Hematopoietic multipotent progenitor cell treated with erythropoietin and hydrocortisone succinate and interleukin-3 and kit ligand, for 17 days (in vitro differentiated cells): Measurements from ENCODE around the gene OSBPL5.

Source experiments
- DNase-seq: peaks from one replicate; pipeline ENCODE4 v3.0.0-alpha.2; 2015; ENCODE audit warnings: low spot score

The OSBPL5 gene

DNA sequence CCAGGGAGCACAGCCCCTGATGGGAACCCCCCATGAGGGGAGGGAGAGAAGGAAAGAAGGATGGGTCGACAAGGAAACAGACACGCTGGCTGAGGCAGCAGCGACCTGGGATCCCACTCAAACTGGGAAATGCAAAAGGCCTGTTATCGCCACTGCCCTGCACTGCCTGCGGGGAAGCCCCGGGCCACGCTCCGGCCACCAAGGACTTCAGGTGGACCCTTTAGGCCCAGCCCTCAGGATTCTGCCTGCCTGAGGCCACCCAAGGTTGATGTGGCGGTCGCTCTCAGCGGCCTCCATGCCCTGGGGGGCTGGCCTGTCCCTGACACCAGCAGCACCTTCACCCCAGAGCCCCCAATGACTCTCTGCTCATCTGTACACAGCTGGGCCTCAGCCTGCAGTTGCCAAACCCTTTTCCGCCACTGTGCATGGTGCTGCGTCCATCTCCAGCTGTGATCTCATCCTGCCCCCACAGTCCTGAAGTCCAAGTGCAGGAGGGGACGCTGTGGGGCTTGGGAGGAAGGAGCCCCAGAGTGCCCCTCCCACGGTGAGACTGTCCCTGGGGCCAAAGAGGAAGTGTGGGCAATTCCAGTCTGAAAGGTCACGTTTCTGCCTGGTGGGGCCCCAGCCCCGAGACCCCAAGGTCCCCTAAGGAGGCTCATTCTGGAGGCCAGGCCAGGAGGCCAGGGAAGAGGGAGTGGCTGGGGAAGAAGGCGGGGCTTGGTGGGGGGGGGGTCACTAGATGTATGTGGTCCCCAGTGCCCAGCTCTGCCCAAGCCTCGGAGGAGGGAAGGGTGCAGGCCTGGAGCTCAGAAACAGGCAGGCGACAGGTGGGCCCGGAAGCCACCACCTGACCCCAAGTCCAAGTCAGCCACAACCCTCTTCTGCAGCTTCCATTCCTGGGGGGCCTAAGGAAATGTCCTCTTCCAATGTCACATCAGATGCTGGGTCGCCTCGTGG, 31.6 kb downstream of the OSBPL5 start:
- DNase-seq, result no peak

DNA sequence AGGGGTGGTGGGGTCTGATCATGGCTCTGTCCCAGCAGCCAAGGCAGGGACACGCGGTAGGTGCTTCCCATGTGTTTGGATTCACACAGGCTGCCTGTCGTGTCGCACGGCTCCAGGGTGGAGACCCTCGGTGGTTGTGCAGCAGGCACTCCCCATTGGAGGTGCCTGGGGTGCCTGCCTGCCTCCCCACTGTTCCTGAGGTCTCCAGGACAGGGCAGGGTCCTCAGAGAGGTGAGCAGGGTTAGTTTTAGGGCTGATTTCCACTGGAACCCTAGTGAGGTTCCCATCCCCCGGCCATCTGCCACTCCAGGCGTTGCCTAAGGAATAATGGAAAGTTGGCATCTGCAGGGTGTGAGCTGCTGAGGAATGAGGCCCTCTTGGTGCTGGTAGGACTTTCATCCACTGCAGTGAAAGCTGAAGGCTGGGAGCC, 32.3 kb downstream of the OSBPL5 start:
- no peak for DNase-seq

DNA sequence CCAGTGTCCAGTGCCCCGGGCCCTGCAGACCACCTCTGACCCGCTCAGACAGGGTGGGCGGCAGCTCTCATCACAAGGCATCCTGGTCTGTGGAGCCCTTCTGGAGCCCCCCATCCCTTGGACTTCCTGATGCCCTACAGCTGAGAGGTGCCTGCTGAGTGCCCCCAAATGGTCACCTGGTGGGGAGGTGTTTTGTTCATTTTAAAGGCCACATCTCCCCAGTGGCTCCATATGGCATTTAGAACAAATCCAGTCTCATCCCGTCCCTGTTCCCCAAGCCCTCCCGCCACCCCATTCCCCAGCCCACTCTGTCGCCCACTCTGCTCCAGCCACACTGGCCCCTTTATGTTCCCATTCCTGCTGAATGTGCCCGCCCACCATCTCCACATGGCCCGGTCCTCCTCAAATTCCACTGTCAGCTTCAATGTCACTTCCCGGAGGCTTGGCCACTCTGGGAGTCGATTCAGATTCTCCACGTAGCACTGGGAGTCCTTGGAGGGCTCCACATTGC, 32.8 kb downstream of the OSBPL5 start:
- DNase-seq, result no peak

DNA sequence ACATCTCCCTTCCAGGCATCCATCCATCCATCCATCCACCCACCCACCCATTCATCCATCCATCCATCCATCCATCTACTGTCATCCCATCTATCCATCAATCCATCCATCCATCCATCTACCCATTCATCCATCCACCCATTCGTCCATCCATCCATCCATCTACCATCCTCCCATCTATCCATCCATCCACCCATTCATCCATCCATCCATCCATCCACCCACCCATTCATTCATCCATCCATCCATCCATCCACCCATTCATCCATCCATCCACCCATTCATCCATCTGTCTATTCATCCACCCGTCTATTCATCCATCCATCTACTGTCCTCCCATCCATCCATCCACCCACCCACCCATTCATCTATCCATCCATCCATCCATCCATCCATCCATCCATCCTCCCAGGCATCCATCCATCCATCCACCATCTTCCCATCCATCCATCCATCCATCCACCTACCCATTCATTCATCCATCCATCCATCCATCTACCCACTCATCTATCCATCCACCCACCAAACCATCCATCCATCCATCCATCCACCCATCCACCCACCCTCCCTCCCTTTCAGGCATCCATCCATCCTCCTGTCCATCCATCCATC, 33.7 kb downstream of the OSBPL5 start:
- DNase-seq, result no peak

DNA sequence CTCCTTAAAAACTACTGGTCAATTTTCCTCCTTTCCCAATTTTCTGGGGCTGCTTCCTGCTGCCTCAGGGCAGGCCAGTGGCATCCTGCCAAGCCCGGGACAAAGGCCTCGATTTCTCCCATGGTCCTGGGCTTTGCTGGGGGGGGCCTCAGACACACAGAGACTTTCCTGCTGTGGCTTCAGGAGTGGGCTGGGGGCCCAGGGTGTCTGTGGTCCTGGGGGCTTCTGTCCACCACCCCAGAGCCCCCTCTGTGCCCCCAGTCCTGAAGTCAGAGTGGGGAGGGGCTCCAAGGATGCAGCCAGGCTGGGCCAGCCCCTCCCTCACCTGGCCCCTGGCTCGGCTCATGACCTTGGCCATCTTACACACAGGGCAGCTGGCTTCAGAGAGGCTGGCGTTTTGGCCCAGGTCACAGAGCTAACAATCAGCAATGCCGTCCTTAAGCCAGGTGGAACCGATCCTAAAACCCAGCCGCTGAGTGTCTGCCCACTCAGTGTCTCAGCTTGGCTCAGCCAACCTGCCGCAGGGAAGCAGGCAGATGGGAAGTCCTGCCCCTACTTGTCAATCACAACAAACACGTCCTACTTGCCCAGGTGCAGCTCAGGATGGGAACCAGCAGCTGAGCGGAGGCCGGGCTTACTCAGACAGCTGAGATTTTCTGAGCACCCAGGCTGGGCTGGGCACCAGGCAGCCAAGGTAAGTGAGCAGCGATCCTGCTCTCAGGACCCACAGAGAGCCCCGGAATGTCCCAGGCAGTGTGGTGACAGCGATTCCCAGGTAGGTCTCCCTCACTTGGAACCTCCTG, 34.6 kb downstream of the OSBPL5 start:
- DNase-seq, result no peak

DNA sequence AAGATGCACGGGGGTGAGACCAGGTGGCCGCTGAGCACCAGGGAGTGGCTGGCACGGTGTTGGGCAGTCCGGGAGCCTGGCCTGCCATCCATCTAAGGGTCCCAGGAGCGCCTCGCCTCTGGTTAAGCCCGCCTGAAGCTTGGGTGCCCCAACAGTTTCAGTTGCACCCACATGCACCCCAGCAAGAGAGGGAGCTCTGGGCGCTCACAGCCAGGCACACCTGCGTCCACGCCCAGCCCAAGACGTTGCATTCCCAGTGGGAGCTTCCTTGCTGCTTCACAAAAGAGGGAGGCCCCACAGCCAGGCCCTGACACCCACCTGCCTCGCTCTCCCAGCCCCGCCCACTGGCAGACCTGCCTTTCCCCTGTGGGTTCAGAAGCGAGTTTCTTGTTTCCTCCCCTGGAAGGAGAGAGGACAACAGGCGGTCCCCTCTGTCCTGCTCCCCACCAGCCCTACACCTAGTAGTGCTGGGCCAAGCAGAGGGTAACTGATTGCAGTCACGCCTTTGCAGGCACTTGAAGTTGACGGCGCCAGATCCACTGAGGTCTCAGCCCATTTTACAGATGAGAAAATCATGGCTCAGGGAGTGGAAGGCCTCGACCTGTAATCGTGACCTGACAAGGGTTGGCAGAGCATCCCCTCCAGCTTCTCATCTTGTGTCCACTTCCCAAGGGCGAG, 35.4 kb downstream of the OSBPL5 start:
- DNase-seq, result no peak

DNA sequence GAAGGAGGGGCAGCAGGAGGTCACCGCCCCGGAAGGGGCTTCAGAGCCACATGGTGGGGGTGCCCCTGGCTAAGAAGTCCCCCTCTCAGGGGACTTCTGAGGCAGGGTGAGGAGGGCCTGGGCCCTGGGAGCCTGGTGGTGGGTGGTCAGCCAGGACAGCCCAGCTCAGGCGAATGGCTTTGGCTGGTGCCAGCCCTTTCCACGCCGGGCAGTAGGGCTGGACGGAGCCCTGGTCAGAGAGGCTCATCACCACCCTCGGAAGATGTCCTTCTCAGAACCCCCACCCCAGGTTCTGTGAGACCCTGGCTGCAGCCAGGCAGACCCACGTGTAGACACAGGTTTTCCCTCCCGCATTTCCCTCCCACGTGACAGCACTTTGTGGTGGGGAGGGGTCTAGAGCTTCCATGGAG, 35.9 kb downstream of the OSBPL5 start:
- DNase-seq, result no peak

DNA sequence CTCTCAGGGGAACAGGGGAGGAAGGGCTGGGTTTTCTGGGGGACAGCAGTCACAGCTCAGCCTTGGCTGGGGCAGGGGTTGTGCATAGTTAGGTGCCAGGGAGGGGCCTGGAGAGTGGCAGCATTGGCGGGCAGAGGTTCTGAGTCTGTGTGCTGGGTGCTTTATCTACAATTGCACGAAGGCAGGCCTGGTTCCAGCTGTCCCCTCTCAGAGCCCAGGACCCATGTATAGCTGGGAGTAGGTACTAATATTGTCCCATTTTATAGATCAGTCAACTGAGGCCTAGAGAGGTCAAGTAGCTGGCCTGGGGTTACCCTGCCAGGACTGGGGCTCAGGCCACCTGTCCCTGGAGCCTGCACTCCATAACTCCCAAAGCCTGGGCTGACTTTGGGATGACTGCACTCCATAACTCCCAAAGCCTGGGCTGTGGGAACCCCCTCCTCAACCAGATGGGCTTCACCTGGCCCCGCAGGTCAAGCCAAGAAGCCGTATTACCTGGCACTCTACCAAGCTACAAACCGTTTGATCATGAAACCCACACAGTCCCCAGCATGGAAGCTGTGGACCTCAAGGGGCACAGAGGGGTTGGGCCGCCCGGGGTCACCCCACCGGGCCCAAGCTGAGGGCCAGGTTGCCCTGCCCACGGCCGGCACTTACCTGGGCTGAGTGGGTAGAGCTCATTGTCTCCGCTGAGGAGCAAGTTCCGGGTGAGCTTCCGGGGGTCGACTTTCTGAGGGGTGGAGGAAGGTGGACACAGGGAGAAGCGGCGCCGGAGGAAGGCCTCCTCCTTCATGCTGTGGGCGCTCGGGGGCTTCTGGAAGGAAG, 36.5 kb downstream of the OSBPL5 start:
- DNase-seq, result no peak

DNA sequence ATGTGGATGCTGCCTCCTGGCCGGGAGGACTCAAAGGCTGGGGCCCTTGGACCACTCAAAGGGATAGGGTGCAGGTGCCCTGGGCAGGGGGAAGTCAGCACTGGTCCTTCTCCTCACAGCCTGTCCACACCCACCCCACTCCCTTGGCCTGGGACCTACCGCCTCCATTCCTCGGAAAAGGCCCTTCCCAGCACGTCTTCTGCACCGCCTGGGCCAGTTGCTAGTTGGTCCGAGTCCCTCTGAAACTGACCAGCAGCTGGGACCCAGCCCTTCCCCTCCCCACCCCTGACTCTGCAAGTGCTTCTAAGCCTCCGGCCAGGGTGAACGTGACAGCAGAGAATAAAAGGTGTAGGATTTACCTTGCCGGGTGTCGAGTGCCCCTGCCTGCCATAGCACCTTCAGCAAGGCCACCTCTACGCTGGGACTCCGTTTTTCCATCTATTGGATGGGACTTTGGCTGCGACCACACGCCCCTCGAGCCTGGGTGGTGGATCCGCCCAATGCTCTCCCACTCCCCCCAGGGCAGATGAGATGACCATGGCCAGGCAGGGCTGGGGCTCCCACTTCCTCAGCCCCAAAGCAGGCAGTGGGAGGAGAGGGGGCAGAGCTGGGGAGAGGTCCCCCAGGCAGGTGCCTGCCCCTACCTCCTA, 37.3 kb downstream of the OSBPL5 start:
- no peak for DNase-seq

DNA sequence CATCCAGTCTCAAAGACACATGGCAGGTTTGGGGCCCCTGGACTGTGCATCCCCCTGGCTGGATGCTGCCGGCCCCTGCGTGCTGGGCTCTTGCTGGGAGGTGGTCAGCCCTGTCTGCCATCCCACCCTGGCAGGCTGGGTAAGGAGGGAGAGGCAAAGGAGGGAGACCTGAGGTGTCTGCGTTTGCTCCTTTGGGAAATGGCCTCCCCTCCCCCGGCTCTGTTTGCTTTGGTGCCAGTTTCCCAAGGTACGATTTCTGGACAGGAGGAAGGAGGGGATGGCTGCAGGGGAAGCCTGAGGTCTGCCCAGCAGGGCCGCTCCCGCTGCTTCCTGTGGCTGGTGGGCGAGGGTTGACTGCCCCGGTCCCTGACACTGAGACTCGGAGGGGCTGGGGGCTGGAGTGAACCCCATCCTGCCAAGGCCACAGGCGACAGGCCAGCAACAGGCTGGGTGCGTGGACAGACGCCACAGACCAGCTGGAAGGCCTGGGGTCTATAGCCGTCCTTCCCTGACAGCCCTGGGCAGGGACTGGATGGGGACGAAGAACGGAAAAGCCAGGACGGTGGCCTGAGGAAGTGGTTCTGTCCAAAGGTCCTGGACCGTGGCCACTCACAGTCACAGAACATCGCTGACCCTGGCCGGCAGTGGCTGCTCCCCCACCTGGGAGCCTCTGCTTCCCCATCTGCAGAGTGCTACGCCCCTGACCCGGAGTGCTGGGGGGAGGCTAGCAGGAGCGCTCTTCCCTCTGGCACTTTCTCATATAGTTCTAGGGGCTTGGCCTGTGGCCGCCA, 38.0 kb downstream of the OSBPL5 start:
- DNase-seq, result no peak

DNA sequence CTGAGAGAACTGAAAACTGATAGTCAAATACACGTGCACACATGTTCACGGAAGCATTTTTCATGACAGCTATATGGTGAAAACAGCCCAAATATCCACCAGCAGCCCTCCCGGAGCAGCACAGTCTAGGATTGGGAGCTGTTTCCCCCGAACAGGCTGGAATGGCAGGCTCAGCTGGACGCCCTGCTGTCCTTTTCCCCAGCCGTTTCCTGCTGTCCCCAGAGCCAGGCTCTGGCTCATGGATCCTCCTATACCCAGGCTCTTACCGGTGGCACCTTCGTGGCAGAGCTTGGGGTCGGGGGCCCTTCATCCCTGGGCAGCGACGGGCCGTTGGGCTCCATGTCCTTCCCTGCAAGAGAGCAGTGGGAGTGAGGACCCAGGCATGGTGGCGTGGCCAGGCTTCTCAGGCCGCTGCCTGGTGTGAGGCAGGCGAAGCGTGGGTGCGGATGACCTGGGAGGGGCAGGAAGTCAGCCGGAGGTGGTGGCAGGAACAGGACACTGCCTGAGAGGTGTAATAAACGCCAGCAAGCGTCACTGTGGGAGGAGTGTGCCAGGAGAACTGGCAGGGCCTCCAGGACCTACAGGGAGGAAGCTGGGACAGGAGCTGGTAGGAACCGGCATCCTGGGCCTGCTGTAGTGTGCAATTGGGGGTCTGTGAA, 38.8 kb downstream of the OSBPL5 start:
- no peak for DNase-seq

DNA sequence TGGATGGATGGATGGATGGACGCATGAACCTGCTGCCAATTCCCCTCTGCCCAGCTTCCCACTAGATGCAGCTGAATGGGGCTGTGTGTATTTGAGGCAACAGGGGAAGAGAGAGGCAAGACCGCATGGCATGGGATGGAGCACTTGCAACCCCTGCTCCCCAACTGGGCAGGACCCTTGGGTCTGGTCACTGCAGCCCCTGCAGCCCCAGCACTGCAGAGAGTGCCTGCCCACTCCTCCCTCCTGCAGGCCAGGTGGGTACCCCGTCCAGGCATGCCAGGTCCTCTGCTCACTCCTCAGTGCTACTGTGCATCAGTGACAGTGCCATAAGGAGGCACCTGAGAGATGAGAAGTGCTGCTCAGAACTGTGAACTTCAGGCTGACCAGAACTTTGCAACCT, 40.3 kb downstream of the OSBPL5 start:
- DNase-seq, result no peak

DNA sequence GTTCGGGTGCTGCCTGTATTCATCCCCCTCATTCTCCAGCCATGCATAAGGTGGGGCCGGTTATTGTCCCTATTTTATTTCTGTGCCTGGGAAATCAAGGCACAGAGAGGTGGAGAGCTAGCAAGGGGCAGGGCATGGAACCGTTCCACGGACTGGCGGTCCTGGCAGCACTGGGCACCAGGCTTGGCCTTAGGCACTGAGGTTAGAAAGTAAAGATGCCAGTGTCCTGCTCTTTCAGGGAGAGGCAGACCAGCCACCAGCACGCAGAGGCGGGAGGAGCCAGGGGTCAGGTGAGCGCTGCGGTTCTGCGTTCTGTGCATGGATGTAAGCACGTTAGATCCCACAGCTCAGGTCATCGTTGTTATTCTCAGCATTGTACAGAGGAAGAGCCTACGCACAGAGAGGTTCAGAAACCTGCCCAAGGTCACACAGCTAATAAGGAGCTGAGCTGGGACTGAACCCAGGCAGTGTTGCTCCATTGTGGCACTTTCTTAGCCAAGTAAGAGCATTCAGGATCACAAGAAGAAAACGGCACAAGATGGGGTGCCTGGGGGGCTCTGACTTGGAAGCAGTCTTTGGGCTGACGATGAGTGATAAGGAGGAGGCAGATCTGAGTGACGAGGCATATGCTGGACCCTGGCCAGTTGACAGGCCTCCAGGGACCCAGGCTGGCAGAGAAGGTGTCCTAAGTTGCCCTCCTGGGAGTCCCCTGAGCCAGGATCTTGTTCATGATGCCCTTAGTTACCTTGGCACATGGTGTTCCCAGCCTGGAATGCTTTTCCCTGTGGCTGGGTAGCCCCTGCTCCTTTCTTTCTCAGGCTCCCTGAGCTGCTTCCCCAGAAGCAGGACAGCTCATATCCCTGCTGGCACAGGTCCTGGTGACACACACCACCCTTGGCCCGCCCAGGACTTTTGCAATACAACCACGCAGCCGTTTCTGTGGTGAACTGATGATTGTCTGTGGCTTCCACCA, 41.1 kb downstream of the OSBPL5 start:
- peak; percentile 66 for DNase-seq

DNA sequence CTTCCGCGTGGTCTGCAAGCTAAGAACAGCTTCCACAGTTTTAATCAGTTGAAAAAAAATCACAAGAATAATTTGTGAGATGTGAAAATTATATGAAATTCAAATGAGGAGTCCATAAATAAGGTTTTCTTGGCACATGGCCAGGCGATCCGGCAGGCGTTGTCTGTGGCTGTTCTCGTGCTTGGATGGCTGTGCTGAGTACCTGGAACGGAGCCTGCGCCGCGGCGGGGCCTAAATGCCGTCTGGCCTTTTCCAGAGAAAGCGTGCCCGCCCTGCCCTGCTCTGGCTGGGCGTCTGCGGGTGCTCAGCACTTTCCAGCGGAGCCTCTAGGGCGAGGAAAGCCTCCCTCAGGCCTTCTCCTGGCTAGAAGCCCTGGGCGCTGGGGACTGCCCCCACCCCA, 41.8 kb downstream of the OSBPL5 start:
- peak; percentile 16 for DNase-seq

DNA sequence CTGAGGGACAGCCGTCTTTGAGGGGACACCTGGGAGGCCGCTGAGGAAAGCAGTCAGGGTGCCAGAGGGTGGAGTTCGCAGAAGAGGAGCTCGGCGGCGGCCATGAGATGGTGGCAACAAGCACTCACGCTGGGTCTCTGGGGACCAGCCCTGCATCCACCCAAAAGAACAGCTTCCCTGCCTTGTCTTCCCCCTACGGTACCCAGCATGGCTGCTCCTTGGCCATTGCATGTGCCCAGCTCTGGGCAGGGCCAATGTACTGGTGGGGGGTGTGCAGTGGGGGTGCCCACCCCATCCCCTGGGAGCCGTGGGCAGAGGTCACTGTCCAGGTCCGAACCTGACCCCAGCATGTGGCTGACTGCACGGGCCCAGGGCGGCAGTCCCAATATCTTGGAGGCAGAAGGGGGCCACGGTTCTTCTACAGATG, 42.3 kb downstream of the OSBPL5 start:
- DNase-seq, result no peak

DNA sequence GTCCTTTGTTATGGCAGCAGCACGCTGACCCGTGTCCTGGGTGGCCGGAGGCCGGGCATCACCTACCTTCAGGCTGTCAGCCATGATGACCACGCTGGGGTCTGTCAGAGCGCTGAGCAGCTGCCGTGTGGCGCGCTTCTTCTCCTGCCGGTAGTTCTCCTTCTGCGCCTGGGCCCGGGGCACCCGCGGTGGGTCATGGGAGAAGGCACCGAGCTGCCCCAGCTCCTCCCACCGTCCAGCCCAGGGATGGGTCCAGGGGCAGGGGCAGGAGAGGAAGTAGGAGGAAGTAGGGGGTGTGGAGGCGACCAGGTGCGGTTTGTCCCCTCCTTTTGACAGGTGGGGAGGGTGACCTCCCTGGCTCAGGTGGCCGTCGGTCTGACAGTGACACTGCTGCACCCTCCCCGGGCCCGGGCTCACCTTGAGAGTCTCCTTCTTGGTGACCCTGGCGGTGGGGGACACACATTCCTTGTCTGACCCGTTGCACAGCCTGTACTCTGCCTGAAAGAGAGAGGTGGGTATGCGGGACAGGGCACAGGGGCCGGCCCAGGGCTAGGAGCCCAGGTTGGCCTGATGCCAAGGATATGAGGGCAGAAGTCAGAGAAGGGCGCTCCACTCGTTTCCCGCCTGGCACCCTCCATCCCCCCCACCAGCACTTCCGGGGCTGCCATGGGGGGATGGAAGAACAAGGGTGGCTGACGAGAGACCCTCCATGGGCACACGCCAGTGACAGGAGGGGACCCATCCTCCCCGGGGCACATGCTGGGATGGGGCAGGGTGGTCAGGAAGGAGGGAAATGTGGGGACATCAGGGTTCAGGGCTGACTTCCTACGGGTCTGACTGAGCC, 43.0 kb downstream of the OSBPL5 start:
- no peak for DNase-seq

DNA sequence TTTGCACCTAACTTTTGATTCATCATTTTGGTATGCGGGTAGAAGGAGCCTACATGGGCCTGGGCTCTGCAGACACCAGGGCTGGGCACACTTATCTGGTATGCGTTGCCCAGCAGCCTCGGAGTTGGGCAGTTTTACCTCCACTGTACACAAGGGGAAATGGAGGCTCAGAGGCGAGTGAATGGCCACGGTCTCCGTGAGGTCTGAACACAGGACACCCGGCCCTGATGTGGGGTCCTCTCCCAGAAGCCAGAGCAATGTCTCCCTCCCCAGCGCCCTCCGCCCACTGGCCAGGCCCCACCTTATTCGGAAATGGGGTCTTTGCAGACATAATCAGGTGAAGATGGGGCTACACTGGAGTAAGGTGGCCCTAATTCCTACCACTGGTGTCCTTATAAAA, 43.7 kb downstream of the OSBPL5 start:
- DNase-seq, result no peak
